Measurements from ENCODE around the gene VAT1. TPM values are rescaled to one million over a fixed set of nuclear protein-coding genes. Genes with fewer than 3 reads are reported as not detected.

The VAT1 gene
- total and polyA plus RNA-seq, 2 of the 13 experiments (the other 11 are each of a cell fraction or from before 2014, with no cell fraction given) = 143 to 205 TPM

- TF ChIP-seq, protein P1, sequence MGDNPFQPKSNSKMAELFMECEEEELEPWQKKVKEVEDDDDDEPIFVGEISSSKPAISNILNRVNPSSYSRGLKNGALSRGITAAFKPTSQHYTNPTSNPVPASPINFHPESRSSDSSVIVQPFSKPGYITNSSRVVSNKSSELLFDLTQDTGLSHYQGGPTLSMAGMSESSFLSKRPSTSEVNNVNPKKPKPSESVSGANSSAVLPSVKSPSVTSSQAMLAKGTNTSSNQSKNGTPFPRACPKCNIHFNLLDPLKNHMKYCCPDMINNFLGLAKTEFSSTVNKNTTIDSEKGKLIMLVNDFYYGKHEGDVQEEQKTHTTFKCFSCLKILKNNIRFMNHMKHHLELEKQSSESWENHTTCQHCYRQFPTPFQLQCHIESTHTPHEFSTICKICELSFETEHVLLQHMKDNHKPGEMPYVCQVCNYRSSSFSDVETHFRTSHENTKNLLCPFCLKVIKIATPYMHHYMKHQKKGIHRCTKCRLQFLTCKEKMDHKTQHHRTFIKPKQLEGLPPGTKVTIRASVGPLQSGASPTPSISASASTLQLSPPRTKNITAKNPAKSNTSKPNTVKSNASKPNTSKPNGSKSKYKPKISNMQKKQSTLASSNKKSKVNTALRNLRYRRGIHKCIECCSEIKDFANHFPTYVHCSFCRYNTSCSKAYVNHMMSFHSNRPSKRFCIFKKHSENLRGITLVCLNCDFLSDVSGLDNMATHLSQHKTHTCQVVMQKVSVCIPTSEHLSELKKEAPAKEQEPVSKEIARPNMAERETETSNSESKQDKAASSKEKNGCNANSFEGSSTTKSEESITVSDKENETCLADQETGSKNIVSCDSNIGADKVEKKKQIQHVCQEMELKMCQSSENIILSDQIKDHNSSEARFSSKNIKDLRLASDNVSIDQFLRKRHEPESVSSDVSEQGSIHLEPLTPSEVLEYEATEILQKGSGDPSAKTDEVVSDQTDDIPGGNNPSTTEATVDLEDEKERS (CRISPR knock-in tag; IDR thresholded peaks at IDR 0.05) = peak; percentile 68; the same call in 1 of the 2 replicates
- peak; percentile 52; the same call in 1 of the 2 replicates for TF ChIP-seq NR2C2 (CRISPR knock-in tag; IDR thresholded peaks at IDR 0.05; ENCODE audit: borderline replicate concordance)
- peak; percentile 15; the same call in 1 of the 2 replicates for TF ChIP-seq KAT8 (CRISPR knock-in tag; IDR thresholded peaks at IDR 0.05)
- TF ChIP-seq ZNF883 (CRISPR knock-in tag; IDR thresholded peaks at IDR 0.05; ENCODE audit: not compliant biosample characterization) = peak; percentile 89
- TF ChIP-seq ZNF33B (CRISPR knock-in tag; IDR thresholded peaks at IDR 0.05) = peak; percentile 94; the same call in 1 of the 2 replicates
- TF ChIP-seq RBM39 (IDR thresholded peaks at IDR 0.05; ENCODE audit: low read depth, low read length, poor library complexity, severe bottlenecking) = peak; percentile 41
- peak; percentile 37 for TF ChIP-seq ASH2L (IDR thresholded peaks at IDR 0.05; ENCODE audit: insufficient read length, low read depth, low read length)
- peak; percentile 86 for TF ChIP-seq ZNF607 (CRISPR knock-in tag; IDR thresholded peaks at IDR 0.05; ENCODE audit: borderline replicate concordance)
- TF ChIP-seq ZNF292 (CRISPR knock-in tag; IDR thresholded peaks at IDR 0.05; ENCODE audit: borderline replicate concordance, low read depth) = 0 out of 2 replicates have a peak, but pooled peaks have one; percentile 43
- TF ChIP-seq ZNF142 (CRISPR knock-in tag; IDR thresholded peaks at IDR 0.05) = 0 out of 2 replicates have a peak, but pooled peaks have one; percentile 28
- peak; percentile 11; the same call in 1 of the 2 replicates for TF ChIP-seq ZNF747 (CRISPR knock-in tag; IDR thresholded peaks at IDR 0.05; ENCODE audit: borderline replicate concordance)
- TF ChIP-seq, protein P2, sequence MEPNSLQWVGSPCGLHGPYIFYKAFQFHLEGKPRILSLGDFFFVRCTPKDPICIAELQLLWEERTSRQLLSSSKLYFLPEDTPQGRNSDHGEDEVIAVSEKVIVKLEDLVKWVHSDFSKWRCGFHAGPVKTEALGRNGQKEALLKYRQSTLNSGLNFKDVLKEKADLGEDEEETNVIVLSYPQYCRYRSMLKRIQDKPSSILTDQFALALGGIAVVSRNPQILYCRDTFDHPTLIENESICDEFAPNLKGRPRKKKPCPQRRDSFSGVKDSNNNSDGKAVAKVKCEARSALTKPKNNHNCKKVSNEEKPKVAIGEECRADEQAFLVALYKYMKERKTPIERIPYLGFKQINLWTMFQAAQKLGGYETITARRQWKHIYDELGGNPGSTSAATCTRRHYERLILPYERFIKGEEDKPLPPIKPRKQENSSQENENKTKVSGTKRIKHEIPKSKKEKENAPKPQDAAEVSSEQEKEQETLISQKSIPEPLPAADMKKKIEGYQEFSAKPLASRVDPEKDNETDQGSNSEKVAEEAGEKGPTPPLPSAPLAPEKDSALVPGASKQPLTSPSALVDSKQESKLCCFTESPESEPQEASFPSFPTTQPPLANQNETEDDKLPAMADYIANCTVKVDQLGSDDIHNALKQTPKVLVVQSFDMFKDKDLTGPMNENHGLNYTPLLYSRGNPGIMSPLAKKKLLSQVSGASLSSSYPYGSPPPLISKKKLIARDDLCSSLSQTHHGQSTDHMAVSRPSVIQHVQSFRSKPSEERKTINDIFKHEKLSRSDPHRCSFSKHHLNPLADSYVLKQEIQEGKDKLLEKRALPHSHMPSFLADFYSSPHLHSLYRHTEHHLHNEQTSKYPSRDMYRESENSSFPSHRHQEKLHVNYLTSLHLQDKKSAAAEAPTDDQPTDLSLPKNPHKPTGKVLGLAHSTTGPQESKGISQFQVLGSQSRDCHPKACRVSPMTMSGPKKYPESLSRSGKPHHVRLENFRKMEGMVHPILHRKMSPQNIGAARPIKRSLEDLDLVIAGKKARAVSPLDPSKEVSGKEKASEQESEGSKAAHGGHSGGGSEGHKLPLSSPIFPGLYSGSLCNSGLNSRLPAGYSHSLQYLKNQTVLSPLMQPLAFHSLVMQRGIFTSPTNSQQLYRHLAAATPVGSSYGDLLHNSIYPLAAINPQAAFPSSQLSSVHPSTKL (CRISPR knock-in tag; IDR thresholded peaks at IDR 0.05) = peak; percentile 10; the same call in 1 of the 2 replicates
- peak; percentile 90; the same call in 1 of the 2 replicates for TF ChIP-seq NFATC3 (CRISPR knock-in tag; IDR thresholded peaks at IDR 0.05)
These were observed 41.3 kb downstream of the VAT1 start (continued) for GRCh38 chr17:42980766-42981397.
